Astrocyte (in vitro differentiated cells and primary cell): Measurements from ENCODE around the gene SMOC1. TPM values are rescaled to one million over a fixed set of nuclear protein-coding genes. Genes with fewer than 3 reads are reported as not detected.

Experiments used
- DNase-seq: peaks from one replicate; pipeline ENCODE4 v3.0.0-alpha.2; 2010; ENCODE audit warnings: low read depth
- FAIRE-seq: peaks from 2 replicates; lab custom pipeline; 2011; peaks lifted over from hg19 to GRCh38; lab: Jason Lieb, UNC
- H2AFZ ChIP-seq: 2 replicates; pipeline ENCODE4 v1.6.0; 2012; ENCODE audit warnings: low read depth, low read length, inconsistent platforms
- H3K27ac ChIP-seq: 2 replicates; pipeline ENCODE4 v1.5.1; 2011; ENCODE audit warnings: low read depth, low read length, inconsistent platforms
- H3K27me3 ChIP-seq: 2 replicates; pipeline ENCODE4 v1.6.0; 2011; ENCODE audit warnings: low read length, inconsistent platforms; ENCODE audit not compliant: insufficient read depth
- H3K36me3 ChIP-seq: 2 replicates; pipeline ENCODE4 v1.5.1; 2011; ENCODE audit warnings: low read length, inconsistent platforms; ENCODE audit not compliant: insufficient read depth
- H3K4me1 ChIP-seq: 2 replicates; pipeline ENCODE4 v1.5.1; 2011; ENCODE audit warnings: low read length, inconsistent platforms; ENCODE audit not compliant: insufficient read depth
- H3K4me2 ChIP-seq: 2 replicates; pipeline ENCODE4 v1.6.0; 2012; ENCODE audit warnings: low read length, inconsistent platforms
- H3K4me3 ChIP-seq: 2 replicates; pipeline ENCODE4 v1.5.1; 2011; ENCODE audit warnings: low read depth, mild to moderate bottlenecking, low read length, inconsistent platforms; ENCODE audit not compliant: insufficient read depth
- H3K79me2 ChIP-seq: 2 replicates; pipeline ENCODE4 v1.6.0; 2012; ENCODE audit warnings: mild to moderate bottlenecking, low read length, inconsistent platforms; ENCODE audit not compliant: insufficient read depth
- H3K9ac ChIP-seq: 2 replicates; pipeline ENCODE4 v1.6.0; 2012; ENCODE audit warnings: mild to moderate bottlenecking, low read length, inconsistent platforms
- H3K9me3 ChIP-seq: 2 replicates; pipeline ENCODE4 v1.5.1; 2012; ENCODE audit warnings: low read depth, mild to moderate bottlenecking, low read length, inconsistent platforms; ENCODE audit not compliant: insufficient read depth
- H4K20me1 ChIP-seq: 2 replicates; pipeline ENCODE4 v1.6.0; 2012; ENCODE audit warnings: low read length, inconsistent platforms; ENCODE audit not compliant: insufficient read depth
- H3K27ac Mint-ChIP-seq: one replicate; pipeline ENCODE4 v1.8.0; 2021; ENCODE audit warnings: mild to moderate bottlenecking, mixed read lengths; ENCODE audit not compliant: unreplicated experiment
- H3K27me3 Mint-ChIP-seq: one replicate; pipeline ENCODE4 v1.8.0; 2021; ENCODE audit warnings: low read depth, mixed read lengths; ENCODE audit not compliant: unreplicated experiment
- H3K36me3 Mint-ChIP-seq: one replicate; pipeline ENCODE4 v1.8.0; 2021; ENCODE audit warnings: low read depth, mixed read lengths; ENCODE audit not compliant: unreplicated experiment
- H3K4me1 Mint-ChIP-seq: one replicate; pipeline ENCODE4 v1.8.0; 2021; ENCODE audit warnings: low read depth, mixed read lengths; ENCODE audit not compliant: unreplicated experiment
- H3K4me3 Mint-ChIP-seq: one replicate; pipeline ENCODE4 v1.8.0; 2021; ENCODE audit warnings: mild to moderate bottlenecking, moderate library complexity, mixed read lengths; ENCODE audit not compliant: unreplicated experiment
- H3K9me3 Mint-ChIP-seq: one replicate; pipeline ENCODE4 v1.8.0; 2021; ENCODE audit warnings: mild to moderate bottlenecking, mixed read lengths; ENCODE audit not compliant: unreplicated experiment
- CTCF ChIP-seq: IDR thresholded peaks from 2 replicates; pipeline ENCODE4 v1.5.1; 2011; ENCODE audit warnings: low read depth, mild to moderate bottlenecking, inconsistent platforms, low read length, moderate library complexity; ENCODE audit not compliant: insufficient read depth
- EZH2 ChIP-seq: IDR thresholded peaks from 2 replicates; pipeline ENCODE4 v1.6.1; 2012; ENCODE audit warnings: mild to moderate bottlenecking, low read length, inconsistent platforms; ENCODE audit not compliant: insufficient read depth
- total RNA-seq: library from RNA; stranded (reverse); gene quantifications from 2 replicates; pipeline ENCODE4 v1.2.1, GENCODE V29; 2021

SMOC1 gene
- total RNA-seq, 1 donor from 2014 or later, result 0.16 TPM

- no peak overlapping the region for H3K4me3 Mint-ChIP-seq
- no peak overlapping the region for H3K27ac Mint-ChIP-seq
- Histone ChIP-seq H3K4me1 (no peaks in the 10 kb centered on the region), H3K4me3 (no peak overlapping the region), H3K9me3 (no peaks in the 10 kb centered on the region), H3K4me2 (no peak overlapping the region), H3K36me3 (no peaks in the 10 kb centered on the region), H3K79me2 (no peaks in the 10 kb centered on the region), H3K9ac (no peak overlapping the region), H3K27ac (no peak overlapping the region), H3K27me3 (no peaks in the 10 kb centered on the region), H2AFZ (no peak overlapping the region), H4K20me1 (no peaks in the 10 kb centered on the region)
- peaks cover 5% of the 10 kb centered on the region for H3K4me1 Mint-ChIP-seq
- DNase-seq, result no peak
- H3K36me3 Mint-ChIP-seq, result no peaks in the 10 kb centered on the region
- no peak for FAIRE-seq
- TF ChIP-seq EZH2 (no peak), CTCF (no peak)
- peaks cover 2% of the 10 kb centered on the region for H3K27me3 Mint-ChIP-seq
- peaks cover 2% of the 10 kb centered on the region for H3K9me3 Mint-ChIP-seq
These were observed 107.1 kb downstream of the SMOC1 start for GRCh38 chr14:69986336-69986735.

- Histone ChIP-seq H3K4me3 (no peak overlapping the region), H3K4me2 (no peak overlapping the region), H3K27me3 (no peaks in the 10 kb centered on the region), H4K20me1 (no peaks in the 10 kb centered on the region), H3K4me1 (no peaks in the 10 kb centered on the region), H3K79me2 (no peaks in the 10 kb centered on the region), H3K9ac (no peak overlapping the region), H2AFZ (no peak overlapping the region), H3K36me3 (no peaks in the 10 kb centered on the region), H3K27ac (no peak overlapping the region), H3K9me3 (no peaks in the 10 kb centered on the region)
- Mint-ChIP-seq H3K27me3 (no peaks in the 10 kb centered on the region), H3K9me3 (no peaks in the 10 kb centered on the region), H3K4me1 (peaks cover 5% of the 10 kb centered on the region), H3K4me3 (no peak overlapping the region), H3K36me3 (no peaks in the 10 kb centered on the region), H3K27ac (no peak overlapping the region)
- no peak for FAIRE-seq
- no peak for DNase-seq
- TF ChIP-seq CTCF (no peak), EZH2 (no peak)
These were observed 108.3 kb downstream of the SMOC1 start for GRCh38 chr14:69987406-69988121.

GRCh38 chr14:69988979-69989378 is 109.8 kb downstream of the SMOC1 start:
- H3K9me3 ChIP-seq, result no peaks in the 10 kb centered on the region
- H2AFZ ChIP-seq, result no peak overlapping the region
- H3K4me2 ChIP-seq, result no peak overlapping the region
- no peak overlapping the region for H3K27ac Mint-ChIP-seq
- no peaks in the 10 kb centered on the region for H3K4me1 ChIP-seq
- peaks cover 2% of the 10 kb centered on the region for H3K4me1 Mint-ChIP-seq
- DNase-seq, result no peak
- H3K27me3 Mint-ChIP-seq, result peaks cover 7% of the 10 kb centered on the region
- no peak overlapping the region for H3K4me3 ChIP-seq
- no peak for FAIRE-seq
- H3K9me3 Mint-ChIP-seq, result peaks cover 3% of the 10 kb centered on the region
- H4K20me1 ChIP-seq, result no peaks in the 10 kb centered on the region
- H3K4me3 Mint-ChIP-seq, result no peak overlapping the region
- H3K79me2 ChIP-seq, result no peaks in the 10 kb centered on the region
- TF ChIP-seq EZH2 (no peak), CTCF (no peak)
- H3K36me3 Mint-ChIP-seq, result no peaks in the 10 kb centered on the region
- no peaks in the 10 kb centered on the region for H3K27me3 ChIP-seq
- H3K9ac ChIP-seq, result no peak overlapping the region
- H3K36me3 ChIP-seq, result no peaks in the 10 kb centered on the region
- no peak overlapping the region for H3K27ac ChIP-seq
